SK-MEL-5 (cell line): ENCODE results near the gene CARD9. TPM values are rescaled to one million over a fixed set of nuclear protein-coding genes. Genes with fewer than 3 reads are reported as not detected.

Experiments used
- DNase-seq: peaks from one replicate; pipeline ENCODE4 v3.0.0-alpha.2; 2016; ENCODE audit warnings: low read depth, low spot score
- in situ Hi-C: cut with HindIII; loops from 2 replicates; pipeline ENCODE4 v1.10.0; 2016; ENCODE audit warnings: low sequenced_read_pairs, high pct_unique_total_duplicates, low pct_unique_long_range_greater_than_20kb
- total RNA-seq: library from RNA; depleted of rRNA; stranded (reverse); fragments of >200 nt; shearing (Covaris generic); gene quantifications from 2 replicates; pipeline ENCODE4 v1.2.3, GENCODE V29; 2014

Gene CARD9
- total RNA-seq, 1 experiment from 2014 or later = not detected

DNA sequence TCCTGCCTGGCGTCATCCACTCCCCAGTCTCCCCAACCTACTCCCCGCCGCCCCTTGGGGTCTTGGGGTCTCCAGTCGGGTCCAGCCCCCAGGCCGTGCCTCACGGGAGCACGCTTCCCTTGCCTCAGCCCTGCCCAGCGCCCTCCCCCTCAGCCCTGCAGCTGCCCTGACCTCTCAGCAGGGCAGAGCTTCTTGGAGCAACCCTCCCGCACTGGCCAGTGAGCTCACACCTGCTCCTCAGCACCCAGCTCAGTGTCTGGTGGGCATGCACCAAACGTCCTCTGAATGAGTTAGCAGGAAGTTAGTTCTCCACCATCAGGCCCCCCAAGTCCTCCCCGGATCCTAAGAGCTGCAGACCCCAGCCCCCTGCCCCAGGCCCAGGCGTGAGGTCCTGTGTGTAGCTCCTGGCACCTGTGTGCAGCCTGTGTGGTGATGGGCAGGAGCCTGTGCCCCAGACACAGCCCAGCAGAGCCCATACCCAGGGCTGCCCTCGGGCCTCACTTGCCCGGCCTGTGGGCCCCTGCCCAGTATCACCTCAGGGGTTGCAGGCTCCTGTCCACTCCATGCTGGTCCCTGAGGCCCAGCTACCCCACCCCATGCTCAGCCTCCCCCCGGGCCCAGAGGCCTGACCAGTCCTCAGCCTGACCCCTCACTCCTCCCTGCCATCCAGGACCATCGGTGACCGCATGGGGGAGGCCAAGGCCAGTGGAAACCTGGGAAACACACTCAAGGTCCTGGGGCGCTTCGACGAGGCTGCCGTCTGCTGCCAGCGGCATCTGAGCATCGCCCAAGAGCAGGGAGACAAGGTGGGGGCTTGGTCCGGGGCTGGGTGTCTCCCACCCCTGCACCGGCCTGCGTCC is 37.9 kb downstream of the CARD9 start:
- no peak for DNase-seq
- in situ Hi-C loops = no loop called here

GRCh38 chr9:136334541-136334940 is 38.9 kb downstream of the CARD9 start:
- in situ Hi-C loops = no loop called here
- no peak for DNase-seq

DNA sequence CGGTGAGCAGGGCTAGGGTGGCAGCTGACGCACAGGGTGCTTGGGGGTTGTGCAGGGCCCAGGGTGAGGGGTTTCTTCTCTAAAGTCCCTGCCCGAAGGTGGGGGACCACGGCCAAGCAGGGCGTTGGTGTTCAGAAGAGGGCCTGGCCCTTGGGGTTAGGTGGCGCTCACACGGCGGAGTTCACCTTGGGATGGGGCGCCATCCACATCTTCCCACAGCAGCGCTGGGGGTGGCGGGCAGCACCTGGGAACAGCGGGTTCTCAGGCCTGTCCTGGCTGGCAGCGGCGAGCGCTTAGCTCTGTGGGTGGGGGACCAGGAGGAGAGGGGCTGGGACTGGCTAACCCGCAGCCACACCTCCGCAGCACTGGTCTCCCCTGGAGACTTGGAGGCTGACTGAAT is 40.0 kb downstream of the CARD9 start:
- in situ Hi-C loops = no loop called here
- no peak for DNase-seq

DNA sequence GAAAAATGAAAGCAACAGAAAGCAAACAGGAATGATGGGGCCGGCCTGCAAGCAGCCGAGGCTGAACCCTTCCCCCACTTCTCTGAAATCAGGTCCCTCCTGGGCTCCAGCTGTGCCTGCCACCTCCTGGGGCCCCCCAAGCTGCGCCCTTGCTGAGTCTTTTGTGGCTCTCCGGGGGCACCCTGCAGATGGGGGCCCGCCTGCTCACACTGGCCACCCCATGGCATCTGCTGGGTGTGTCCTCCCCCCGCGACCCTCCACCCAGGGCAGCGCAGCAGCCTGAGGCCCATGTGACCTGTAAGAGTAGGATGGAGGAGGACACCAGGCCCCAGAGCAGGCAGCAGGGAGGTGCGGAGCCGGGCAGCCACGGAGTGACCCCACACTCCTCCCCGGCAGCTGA is 40.4 kb downstream of the CARD9 start:
- in situ Hi-C loops = no loop called here
- no peak for DNase-seq

DNA sequence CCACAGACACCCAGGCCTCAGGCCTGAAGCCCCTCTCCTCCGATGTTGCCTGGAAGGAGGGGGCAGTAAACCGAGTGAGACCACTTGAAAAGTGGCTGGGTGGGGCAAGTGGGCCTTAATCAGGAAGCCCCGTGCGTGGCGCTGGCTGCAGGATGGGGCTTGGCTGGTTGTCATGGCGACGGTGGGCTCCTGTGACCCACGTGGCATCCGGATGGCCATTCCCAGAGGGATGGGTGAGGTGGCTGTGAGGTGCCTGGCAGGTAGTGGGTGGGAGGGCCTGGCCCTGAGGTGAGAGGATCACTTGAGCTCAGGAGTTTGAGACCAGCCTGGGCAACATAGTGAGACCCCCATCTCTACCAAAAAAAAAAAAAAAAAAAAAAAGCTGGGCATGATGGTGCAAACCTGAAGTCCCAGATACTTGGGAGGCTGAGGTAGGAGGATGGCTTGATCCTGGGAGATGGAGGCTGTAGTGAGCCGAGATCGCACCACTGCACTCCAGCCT is 40.9 kb downstream of the CARD9 start:
- in situ Hi-C loops = no loop called here
- no peak for DNase-seq

DNA sequence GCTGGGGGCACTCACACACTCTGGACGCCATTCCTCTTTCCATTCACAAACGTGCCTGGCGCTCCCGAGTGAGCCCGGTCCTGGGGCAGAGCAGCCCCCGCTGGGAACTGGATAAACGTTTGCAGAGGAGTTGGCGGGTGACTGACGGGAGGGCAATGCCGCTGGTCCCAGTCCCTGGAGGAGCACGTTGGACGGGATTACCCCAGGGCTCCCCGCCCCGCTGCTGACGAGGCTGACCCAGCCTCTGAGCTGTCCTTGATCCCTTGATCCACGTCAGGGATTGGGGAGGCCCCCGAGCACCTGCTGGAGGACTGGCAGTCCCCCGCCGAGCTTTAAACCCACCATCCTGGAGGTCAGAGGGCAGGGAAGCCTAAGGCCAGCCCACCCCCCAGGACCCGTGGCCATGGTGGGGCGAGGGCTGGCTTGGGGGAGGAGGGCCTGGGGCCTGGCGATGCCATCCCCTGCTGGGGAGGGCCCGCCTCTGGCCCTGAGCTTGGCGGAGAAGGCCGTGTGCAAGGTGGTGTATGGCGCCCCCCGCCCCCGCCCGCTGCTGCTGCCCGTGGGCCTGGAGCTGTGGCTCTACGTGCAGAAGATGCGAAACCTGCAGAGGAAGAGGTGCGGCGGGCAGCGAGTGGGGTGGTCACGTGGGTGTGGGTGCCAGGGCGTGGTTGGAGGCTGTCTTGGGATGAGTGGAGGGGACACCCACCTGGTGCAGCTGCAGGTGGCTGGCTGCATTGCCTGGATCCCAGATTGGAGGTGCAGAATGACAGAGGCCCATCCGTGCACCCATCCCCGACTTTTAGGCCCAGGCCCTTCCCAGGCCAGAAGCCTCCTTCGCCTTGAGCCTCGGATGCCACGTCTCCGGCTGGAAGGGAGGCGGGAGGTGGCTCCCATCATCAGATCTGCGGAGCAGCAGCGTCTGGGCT is 41.6 kb downstream of the CARD9 start:
- no peak for DNase-seq
- in situ Hi-C loops = no loop called here

DNA sequence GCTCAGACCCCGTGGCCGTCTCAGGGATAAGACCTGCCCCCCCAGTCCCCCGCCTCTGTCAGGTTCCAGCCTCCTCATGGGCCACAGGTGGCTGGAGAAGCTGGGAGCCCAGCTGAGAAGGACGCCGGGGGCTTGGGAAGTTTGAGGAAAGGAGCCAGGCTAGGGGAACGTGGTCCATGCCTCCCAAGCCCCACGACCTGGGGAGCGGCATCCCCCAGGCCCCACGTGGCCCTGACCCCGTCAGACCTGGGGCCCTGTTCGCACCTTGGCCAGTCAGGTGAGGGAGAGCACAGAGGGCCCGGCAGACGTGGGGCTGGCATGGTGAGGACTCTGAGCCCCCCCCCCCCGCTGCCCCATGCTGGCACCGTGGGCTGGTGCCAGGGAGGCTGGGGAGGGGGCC is 42.4 kb downstream of the CARD9 start:
- no peak for DNase-seq
- in situ Hi-C loops = no loop called here

DNA sequence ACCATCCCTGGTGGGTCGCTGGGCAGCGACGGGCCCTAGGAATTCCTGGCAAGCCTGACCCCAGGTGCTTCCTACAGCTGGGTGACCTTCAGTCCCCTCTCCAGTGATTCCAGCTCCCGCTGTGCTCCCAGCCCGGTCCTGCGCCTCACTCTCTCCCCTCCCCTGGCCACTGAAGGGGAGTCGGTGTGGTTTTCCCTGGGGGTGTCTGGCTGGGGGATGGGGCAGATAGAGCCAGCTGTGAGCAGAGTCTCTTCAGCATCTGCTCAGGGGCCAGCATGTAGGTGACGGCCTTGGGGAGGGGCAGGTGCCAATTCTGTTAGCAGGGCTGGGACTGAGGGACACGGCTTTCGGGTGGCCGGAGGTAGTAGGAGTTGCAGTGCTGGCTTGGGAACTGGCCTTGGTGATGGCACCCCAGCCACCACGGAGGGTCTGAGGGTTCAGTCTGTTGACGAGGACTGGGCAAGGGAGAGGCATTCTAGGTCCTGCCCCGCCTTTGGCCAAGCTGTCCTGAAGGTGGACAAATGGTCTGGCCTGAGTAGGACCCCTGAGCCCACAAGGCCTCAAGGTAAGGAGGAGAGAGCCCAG is 43.0 kb downstream of the CARD9 start:
- in situ Hi-C loops = no loop called here
- no peak for DNase-seq

DNA sequence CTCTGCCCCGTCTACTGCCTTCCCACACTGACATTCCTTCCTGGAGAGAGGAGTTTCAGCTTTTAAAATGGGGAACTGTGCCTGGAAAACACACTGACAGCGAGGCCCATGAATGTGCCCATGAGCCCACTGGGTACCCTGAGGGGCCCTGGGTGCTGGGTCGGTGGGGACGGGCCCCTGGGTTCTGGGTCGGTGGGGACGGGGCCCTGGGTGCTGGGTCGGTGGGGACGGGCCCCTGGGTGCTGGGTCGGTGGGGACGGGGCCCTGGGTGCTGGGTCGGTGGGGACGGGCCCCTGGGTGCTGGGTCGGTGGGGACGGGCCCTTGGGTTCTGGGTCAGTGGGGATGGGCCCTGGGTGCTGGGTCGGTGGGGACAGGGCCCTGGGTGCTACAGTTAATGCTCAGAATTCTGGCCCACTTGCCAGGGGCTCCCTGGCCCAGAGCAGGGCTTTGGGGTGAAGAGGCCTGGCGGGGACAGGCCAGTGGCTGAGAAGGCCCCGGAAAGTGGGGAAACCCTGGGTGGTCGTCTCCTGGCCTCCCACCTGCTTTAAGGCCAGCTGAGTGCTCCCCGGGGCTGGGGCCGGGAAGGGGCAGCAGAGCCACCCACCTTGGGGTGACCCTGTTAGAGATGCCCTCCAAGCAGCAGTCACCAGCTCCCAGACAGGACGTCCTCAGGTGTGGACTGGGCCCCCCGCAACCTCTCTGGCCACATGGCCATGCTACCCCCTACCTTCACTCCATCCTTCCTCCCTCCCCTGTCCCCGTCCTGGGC is 43.6 kb downstream of the CARD9 start:
- in situ Hi-C loops = no loop called here
- DNase-seq = no peak

- DNase-seq = no peak
- in situ Hi-C loops = no loop called here
Observed at GRCh38 chr9:136329211-136329627, 44.2 kb downstream of the CARD9 start.

- in situ Hi-C loops = no loop called here
- no peak for DNase-seq
Observed at GRCh38 chr9:136328622-136329041, 44.8 kb downstream of the CARD9 start.

- no peak for DNase-seq
Observed at GRCh38 chr9:136328011-136328621, 45.4 kb downstream of the CARD9 start.

GRCh38 chr9:136327304-136327974 is 46.0 kb downstream of the CARD9 start, which contains the start of gene GPSM1:
Gene GPSM1, plus strand, starts transcription at chr9:136327539. Its CDS starts 157 bp downstream, at chr9:136327696.
- peak; percentile 26 for DNase-seq
- in situ Hi-C loops = no loop called here

More at GRCh38 chr9:136328011-136328621, 45.4 kb downstream of the CARD9 start:
- in situ Hi-C loops = no loop called here

DNA sequence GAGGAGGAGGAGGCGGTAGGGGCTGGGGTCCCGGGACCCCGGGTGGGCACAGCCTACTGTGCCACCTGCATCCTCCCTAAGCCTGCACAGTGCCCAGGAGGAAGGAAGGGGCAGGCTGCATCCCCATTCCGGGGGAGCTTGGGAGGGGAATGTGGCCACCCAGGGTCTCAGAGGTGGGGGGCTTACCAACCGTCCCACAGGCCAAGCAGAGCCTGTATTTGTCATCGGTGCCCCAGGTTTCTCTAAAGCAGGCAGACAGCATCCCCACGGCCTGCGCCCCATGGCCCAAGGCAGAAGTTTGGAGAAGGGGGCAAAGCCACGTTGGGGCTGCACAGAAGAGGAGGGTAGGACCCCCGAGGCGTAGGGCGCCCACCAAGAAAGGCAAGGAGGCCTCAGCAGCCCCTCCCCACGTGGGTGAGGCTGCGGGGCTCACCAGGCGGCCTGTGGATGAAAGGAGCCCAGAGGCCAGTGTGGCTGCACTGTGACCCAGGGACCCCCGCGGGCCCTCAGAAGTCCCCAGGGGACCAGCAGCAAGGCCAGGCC is 46.6 kb downstream of the CARD9 start:
- in situ Hi-C loops = no loop called here
- no peak for DNase-seq

- no peak for DNase-seq
- in situ Hi-C loops = no loop called here
Observed at GRCh38 chr9:136326061-136326760, 47.3 kb downstream of the CARD9 start.

- no peak for DNase-seq
- in situ Hi-C loops = no loop called here
Observed at GRCh38 chr9:136325358-136325757, 48.1 kb downstream of the CARD9 start.
